Memory B cell (primary cell): Measurements from ENCODE around the gene ADRA2A.

Source experiments
- ATAC-seq: fragments of 150-1000 bp; cut with Tn5 transposase; 2 replicates; pipeline ENCODE4 v1.10.0; 2021; ENCODE audit warnings: low read depth, mild to moderate bottlenecking, moderate library complexity
- DNase-seq, 2 donors: peaks; one replicate each; pipeline ENCODE4 v3.0.0; 2022; ENCODE audit warnings: low spot score in 2 of 2
- H3K27ac Mint-ChIP-seq: one replicate; pipeline ENCODE4 v1.8.0; 2022; ENCODE audit warnings: mild to moderate bottlenecking, moderate library complexity, mixed read lengths
- H3K27me3 Mint-ChIP-seq: one replicate; pipeline ENCODE4 v1.8.0; 2022; ENCODE audit warnings: mixed read lengths
- H3K36me3 Mint-ChIP-seq: one replicate; pipeline ENCODE4 v1.8.0; 2022; ENCODE audit warnings: mild to moderate bottlenecking, mixed read lengths
- H3K4me1 Mint-ChIP-seq: one replicate; pipeline ENCODE4 v1.8.0; 2022; ENCODE audit warnings: mixed read lengths
- H3K4me3 Mint-ChIP-seq: one replicate; pipeline ENCODE4 v1.8.0; 2022; ENCODE audit warnings: mild to moderate bottlenecking, moderate library complexity, mixed read lengths
- H3K9me3 Mint-ChIP-seq: one replicate; pipeline ENCODE4 v1.8.0; 2022; ENCODE audit warnings: mixed read lengths

ADRA2A gene

DNA sequence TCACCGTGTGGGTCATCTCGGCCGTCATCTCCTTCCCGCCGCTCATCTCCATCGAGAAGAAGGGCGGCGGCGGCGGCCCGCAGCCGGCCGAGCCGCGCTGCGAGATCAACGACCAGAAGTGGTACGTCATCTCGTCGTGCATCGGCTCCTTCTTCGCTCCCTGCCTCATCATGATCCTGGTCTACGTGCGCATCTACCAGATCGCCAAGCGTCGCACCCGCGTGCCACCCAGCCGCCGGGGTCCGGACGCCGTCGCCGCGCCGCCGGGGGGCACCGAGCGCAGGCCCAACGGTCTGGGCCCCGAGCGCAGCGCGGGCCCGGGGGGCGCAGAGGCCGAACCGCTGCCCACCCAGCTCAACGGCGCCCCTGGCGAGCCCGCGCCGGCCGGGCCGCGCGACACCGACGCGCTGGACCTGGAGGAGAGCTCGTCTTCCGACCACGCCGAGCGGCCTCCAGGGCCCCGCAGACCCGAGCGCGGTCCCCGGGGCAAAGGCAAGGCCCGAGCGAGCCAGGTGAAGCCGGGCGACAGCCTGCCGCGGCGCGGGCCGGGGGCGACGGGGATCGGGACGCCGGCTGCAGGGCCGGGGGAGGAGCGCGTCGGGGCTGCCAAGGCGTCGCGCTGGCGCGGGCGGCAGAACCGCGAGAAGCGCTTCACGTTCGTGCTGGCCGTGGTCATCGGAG is 1.8 kb downstream of the ADRA2A start:
- DNase-seq (no peak), ATAC-seq (no peak)
- Mint-ChIP-seq H3K9me3 (no peaks in the 10 kb centered on the region), H3K4me3 (no peak overlapping the region), H3K4me1 (no peaks in the 10 kb centered on the region), H3K27me3 (peaks cover 28% of the 10 kb centered on the region), H3K27ac (no peak overlapping the region), H3K36me3 (peaks cover 2% of the 10 kb centered on the region)

DNA sequence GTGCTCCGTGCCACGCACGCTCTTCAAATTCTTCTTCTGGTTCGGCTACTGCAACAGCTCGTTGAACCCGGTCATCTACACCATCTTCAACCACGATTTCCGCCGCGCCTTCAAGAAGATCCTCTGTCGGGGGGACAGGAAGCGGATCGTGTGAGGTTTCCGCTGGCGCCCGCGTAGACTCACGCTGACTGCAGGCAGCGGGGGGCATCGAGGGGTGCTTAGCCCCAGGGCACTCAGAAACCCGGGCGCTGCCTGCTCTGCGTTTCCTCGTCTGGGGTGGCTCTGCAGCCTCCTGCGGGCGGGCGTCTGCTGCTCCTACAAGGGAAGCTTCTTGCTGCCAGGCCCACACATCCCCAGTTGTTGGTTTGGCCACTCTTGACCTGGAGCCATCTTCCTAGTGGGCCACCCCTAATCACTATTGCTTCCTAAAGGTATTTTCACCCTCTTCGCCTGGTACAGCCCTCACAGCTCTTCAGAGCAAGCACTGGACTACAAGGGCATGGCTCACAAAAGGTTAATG is 2.5 kb downstream of the ADRA2A start:
- peaks cover 23% of the 10 kb centered on the region for H3K27me3 Mint-ChIP-seq
- no peaks in the 10 kb centered on the region for H3K4me1 Mint-ChIP-seq
- DNase-seq (no peak), ATAC-seq (no peak)
- no peak overlapping the region for H3K27ac Mint-ChIP-seq
- no peaks in the 10 kb centered on the region for H3K9me3 Mint-ChIP-seq
- peaks cover 2% of the 10 kb centered on the region for H3K36me3 Mint-ChIP-seq
- H3K4me3 Mint-ChIP-seq, result peak overlapping the region; percentile 28

DNA sequence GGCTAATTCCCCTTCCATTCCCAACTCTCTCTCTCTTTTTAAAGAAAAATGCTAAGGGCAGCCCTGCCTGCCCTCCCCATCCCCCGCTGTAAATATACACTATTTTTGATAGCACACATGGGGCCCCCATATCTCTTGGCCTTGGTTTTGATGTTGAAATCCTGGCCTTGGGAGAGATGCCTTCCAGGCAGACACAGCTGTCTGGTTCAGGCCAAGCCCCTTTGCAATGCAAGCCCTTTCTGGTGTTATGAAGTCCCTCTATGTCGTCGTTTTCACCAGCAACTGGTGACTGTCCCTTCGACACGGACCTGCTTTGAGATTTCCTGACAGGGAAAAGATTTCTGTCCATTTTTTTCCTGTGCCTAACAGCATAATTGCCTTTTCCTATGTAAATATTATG is 3.0 kb downstream of the ADRA2A start:
- H3K36me3 Mint-ChIP-seq, result peaks cover 2% of the 10 kb centered on the region
- H3K27ac Mint-ChIP-seq, result no peak overlapping the region
- peaks cover 2% of the 10 kb centered on the region for H3K9me3 Mint-ChIP-seq
- no peaks in the 10 kb centered on the region for H3K4me1 Mint-ChIP-seq
- ATAC-seq, result no peak
- peaks cover 18% of the 10 kb centered on the region for H3K27me3 Mint-ChIP-seq
- H3K4me3 Mint-ChIP-seq, result peak overlapping the region; percentile 28
- DNase-seq, result no peak

DNA sequence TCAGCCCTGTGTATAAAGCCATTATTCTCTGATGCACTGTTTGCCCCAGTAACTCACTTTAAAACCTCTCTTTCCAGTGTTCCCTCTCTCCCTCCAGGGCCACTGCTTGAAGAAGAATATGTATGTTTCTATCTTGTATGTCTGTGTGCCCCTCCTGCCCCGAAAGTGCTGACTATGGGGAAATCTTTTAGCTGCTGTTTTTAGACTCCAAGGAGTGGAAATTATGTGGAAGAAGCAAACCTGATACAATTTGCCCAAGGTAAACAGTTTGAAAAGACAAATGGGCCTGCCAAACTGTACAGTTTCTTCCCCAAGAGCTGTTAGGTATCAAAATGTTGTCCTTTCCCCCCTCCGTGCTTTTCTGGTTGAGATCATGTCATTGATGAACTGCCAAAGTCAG is 3.4 kb downstream of the ADRA2A start:
- ATAC-seq (no peak), DNase-seq (no peak)
- H3K27me3 Mint-ChIP-seq, result peaks cover 13% of the 10 kb centered on the region
- no peaks in the 10 kb centered on the region for H3K4me1 Mint-ChIP-seq
- peaks cover 2% of the 10 kb centered on the region for H3K36me3 Mint-ChIP-seq
- H3K27ac Mint-ChIP-seq, result no peak overlapping the region
- no peak overlapping the region for H3K4me3 Mint-ChIP-seq
- H3K9me3 Mint-ChIP-seq, result peaks cover 2% of the 10 kb centered on the region

DNA sequence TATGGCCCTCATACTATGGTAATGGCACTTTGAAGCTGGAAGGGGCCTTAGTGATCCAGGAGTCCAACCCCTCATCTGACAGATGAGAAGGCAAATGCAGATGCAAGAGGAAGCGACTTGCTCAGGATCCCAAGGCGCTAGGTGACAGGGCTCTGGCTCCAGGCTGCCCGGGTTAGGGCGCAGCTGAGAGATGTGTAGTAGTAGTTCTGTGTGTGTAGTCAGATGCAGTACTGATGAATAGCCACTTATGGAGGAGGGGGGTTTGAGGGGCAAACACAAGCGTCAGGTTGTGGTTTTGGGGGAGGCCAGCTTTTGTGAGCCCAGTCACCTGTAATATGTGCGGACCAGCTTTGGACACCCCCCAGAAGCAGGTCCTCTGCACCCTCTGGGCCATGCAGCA is 4.8 kb downstream of the ADRA2A start:
- Mint-ChIP-seq H3K36me3 (peaks cover 2% of the 10 kb centered on the region), H3K9me3 (peaks cover 6% of the 10 kb centered on the region), H3K27me3 (peaks cover 13% of the 10 kb centered on the region), H3K4me3 (no peak overlapping the region), H3K4me1 (no peaks in the 10 kb centered on the region), H3K27ac (no peak overlapping the region)
- ATAC-seq (no peak), DNase-seq (no peak)

DNA sequence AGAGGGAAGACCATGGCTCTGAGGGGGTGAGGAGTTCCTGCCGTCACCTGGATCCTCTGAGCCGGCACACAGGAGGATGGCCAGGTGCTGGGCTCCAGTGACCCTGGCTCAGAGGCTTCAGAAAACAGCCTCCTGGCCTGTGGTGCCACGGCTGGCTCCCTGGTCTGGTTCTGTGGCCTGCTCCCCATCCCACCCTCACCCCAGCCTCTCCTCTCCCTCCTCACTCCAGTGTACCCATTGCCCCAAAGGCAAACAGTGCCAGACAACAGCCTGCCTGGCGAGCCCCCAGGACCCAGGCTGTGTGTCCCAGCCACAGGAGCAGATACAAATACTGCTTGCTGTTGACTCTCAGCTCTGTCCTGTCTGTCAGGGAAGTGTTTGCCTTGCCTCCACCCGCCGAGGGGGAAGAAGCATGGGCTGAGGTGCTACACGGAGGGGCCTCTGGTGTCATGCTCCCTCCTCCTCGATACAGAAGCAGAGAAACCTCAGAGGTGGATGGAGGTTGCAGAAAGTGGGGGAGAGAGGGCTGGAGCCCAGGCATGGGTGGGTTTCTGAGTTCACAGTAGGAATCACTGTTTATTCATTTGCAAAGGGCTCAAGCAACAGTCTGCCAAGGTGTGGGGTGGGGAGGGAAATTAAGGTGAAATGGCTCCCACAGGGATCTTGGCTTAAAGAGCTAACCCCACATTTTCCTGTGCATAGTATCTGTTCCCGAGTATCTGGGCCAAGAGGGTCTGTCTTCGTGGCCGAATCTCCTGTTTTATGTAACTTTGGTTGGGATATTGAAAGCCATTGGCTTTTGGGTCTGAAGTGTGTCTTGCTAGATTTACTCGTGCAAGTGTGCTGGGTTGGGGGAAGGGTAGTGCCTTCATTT is 5.5 kb downstream of the ADRA2A start:
- Mint-ChIP-seq H3K9me3 (peaks cover 6% of the 10 kb centered on the region), H3K27ac (no peak overlapping the region)
- no peak for ATAC-seq

DNA sequence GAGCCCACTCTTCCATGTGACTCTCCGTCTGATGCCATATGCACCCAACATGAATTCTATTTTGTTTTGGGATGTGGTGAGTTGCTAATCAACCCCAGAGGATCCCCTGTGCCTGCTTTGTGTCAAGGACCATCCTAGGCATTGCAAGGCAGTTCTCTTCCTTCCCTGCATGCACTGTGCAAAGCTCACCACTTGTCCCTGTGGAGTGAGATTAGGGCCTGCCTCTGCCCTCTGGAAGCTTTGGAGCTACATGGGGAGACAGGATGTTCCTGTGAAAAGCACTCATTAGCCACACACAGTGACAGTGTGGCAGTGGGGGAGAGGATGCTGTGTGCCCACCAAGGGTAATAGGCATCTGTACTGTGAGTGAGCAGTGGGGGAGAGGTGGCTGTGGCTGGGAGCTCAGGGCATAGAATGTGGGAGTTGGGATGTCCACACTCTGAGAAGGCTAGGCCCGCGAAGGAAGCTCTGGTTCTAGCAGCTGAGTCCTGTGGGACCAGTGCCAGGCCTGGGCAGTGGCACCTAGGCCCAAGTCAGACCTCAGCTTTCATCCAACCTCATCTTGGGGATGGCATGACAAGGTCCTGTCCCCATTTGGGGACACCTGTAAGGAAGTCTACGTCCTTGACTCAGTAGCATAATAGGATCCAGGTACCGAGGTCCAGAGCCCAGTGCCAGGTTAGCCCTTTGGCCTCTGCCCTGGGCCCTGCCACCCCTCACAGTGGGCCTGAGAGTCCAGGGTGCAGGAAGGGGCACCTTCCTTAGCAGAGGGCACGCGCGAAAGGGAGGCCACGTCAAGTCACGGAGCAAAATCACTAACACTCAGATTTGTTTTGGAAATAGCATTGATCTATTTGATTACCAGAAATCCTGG is 6.6 kb downstream of the ADRA2A start:
- no peak overlapping the region for H3K4me3 Mint-ChIP-seq
- H3K4me1 Mint-ChIP-seq, result no peaks in the 10 kb centered on the region
- H3K27me3 Mint-ChIP-seq, result peaks cover 13% of the 10 kb centered on the region
- H3K27ac Mint-ChIP-seq, result no peak overlapping the region
- no peak for DNase-seq
- peaks cover 6% of the 10 kb centered on the region for H3K9me3 Mint-ChIP-seq
- ATAC-seq, result no peak
- peaks cover 2% of the 10 kb centered on the region for H3K36me3 Mint-ChIP-seq

More for the DNA sequence above, 5.5 kb downstream of the ADRA2A start:
- Mint-ChIP-seq H3K36me3 (peaks cover 2% of the 10 kb centered on the region), H3K27me3 (peaks cover 13% of the 10 kb centered on the region), H3K4me3 (no peak overlapping the region), H3K4me1 (no peaks in the 10 kb centered on the region)
- no peak for DNase-seq

DNA sequence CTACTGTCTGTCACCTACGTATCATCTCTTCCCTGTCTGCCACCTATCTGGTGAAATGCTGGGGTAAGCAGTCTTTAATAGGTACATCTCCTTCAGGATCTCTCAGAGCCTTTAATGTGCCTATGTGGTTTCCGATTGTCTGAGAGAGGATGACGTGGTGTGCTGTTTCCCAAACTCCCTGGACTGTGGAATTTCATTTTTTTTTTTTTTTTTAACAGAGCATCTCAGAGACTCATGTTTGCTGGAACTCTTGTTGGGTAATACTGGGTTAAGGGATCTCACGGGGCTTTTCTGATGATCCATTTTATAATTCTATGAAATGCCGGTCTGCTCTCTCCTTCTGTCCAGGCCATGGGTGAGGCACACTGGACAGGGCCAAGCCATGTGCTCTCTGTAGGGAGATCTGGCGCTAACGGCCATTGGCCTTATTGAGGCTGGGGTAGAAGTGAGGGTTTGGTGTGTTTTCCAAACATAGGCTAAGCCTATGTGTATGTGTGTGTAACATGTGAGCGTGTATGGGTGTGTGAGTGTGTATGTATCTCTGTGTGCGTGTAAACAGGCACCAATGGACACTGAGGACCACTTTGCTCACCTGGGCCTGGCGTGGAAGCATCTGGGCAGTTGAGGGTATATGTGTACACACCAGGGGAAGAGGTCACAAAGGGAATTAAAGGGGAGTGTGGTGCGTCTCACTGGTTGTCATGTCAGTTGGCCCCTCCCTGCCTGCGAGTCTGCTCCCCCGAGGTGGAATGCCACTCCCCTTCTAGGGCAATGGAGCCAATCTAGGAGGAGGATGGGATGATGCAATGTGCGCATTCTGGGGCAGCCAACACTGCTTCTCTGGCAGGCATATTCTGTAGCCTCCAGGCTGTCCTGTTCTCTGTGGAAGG is 7.8 kb downstream of the ADRA2A start:
- no peak overlapping the region for H3K27ac Mint-ChIP-seq
- H3K4me1 Mint-ChIP-seq, result no peaks in the 10 kb centered on the region
- peaks cover 6% of the 10 kb centered on the region for H3K9me3 Mint-ChIP-seq

DNA sequence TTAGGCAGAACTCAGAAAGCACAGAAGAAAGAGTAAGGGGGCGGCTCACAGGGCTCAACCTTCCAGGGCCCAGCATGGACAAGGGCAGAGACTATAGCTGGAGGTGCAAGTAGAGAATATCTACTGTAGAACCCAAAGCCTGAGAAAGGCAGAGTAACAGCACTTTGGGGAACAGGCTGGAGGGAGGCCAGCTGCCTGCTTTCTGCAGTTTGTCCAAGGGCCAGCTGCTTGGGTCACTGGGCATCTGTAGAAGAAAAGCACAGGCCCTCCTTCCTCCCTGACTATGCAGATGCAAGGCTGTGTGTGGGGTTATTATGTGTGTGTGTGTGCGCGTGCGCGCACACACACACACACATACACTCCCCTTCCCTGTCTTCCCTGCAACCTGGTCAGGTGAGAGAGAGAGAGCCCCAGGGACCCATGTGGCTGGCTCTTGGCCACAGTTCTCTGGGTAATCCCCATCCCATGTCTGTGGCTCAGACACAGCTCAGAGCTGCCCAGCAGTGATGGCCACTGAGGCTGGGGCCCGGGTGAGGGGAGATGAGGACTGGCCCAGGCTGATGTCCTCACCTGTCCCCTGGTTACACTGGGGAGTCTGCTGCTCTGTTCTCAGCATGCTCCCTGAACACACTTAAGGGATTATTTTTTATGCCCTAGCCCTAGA is 9.0 kb downstream of the ADRA2A start:
- H3K27ac Mint-ChIP-seq, result no peak overlapping the region
- DNase-seq, result no peak
- H3K4me3 Mint-ChIP-seq, result no peak overlapping the region
- H3K4me1 Mint-ChIP-seq, result no peaks in the 10 kb centered on the region
- ATAC-seq, result no peak
- H3K36me3 Mint-ChIP-seq, result no peaks in the 10 kb centered on the region
- peaks cover 6% of the 10 kb centered on the region for H3K9me3 Mint-ChIP-seq
- peaks cover 12% of the 10 kb centered on the region for H3K27me3 Mint-ChIP-seq

More for the DNA sequence above, 7.8 kb downstream of the ADRA2A start:
- H3K27me3 Mint-ChIP-seq, result peaks cover 13% of the 10 kb centered on the region
- ATAC-seq (no peak), DNase-seq (no peak)
- H3K36me3 Mint-ChIP-seq, result no peaks in the 10 kb centered on the region
- H3K4me3 Mint-ChIP-seq, result no peak overlapping the region

DNA sequence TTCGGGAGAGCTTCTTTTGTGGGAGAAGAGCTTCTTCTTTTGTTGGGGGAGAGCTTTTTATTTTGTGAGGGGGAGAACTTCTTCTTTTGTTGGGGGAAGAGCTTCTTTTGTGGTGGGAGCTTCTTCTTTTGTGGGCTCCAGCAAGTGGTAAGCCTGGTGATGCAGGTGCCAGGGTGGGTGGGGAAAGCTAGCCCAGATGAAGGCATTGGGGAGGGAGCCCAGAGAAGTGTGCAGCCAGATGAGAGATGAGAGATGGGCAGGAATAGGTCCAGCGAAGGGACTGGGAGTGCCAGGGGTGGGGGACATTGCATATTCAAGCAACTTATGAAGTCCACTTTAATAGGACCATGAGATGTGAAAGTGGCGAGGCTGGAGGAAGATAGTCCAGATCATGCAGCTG is 9.7 kb downstream of the ADRA2A start:
- Mint-ChIP-seq H3K36me3 (no peaks in the 10 kb centered on the region), H3K27ac (no peak overlapping the region), H3K9me3 (peaks cover 6% of the 10 kb centered on the region), H3K27me3 (peaks cover 9% of the 10 kb centered on the region), H3K4me1 (no peaks in the 10 kb centered on the region), H3K4me3 (no peak overlapping the region)
- DNase-seq (no peak), ATAC-seq (peak; percentile 37)

DNA sequence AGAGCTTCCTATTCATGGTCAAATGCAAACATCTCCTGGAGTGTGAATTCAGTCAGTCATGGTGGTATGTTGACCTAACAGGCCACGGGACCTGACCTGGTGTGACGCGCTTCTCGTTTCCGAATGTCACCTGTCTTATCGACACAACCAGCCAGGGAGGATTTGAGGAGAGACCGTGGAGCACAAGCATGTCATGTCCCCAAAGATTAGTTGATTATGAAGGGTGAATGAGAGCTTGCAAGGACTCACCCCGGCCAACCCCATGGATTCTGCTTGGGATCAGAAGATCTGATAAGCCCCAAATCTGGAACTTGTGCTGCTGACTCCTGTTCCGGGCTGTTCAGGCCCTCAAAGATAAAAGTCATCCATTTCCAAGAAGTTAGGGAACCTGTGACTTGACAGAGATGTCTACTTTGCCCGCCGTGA is 10.5 kb downstream of the ADRA2A start:
- Mint-ChIP-seq H3K4me3 (no peak overlapping the region), H3K4me1 (no peaks in the 10 kb centered on the region), H3K36me3 (no peaks in the 10 kb centered on the region), H3K27me3 (peaks cover 12% of the 10 kb centered on the region), H3K9me3 (peaks cover 6% of the 10 kb centered on the region), H3K27ac (no peak overlapping the region)
- DNase-seq, result no peak
- no peak for ATAC-seq

DNA sequence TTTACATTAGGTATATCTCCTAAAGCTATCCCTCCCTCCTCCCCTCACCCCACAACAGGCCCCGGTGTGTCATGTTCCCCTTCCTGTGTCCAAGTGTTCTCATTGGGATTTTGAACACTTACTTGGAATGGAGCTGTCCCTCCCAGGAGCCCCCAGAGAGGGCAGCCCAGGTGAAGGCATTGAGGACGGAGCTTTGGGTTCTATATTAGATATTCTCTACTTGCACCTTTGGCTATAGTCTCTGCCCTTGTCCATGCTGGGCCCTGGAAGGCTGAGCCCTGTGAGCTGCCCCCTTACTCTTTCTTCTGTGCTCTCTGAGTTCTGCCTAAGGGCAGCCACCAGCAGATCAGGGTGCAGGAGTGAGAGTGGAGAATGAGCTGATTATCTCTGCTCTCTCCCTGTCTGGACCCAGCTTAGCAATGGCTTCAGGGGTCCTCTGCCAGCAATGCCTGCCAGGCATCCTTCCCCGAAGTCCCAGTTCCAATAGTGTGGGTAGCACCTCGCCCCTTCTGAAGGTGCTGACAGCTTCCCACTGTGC is 11.2 kb downstream of the ADRA2A start:
- Mint-ChIP-seq H3K36me3 (no peaks in the 10 kb centered on the region), H3K27ac (no peak overlapping the region), H3K27me3 (peaks cover 14% of the 10 kb centered on the region)

More for the DNA sequence above, 11.2 kb downstream of the ADRA2A start:
- DNase-seq, result no peak
- Mint-ChIP-seq H3K9me3 (peaks cover 6% of the 10 kb centered on the region), H3K4me3 (no peak overlapping the region), H3K4me1 (no peaks in the 10 kb centered on the region)
- no peak for ATAC-seq
